Measurements from ENCODE around the gene FCHO1.

The FCHO1 gene

DNA sequence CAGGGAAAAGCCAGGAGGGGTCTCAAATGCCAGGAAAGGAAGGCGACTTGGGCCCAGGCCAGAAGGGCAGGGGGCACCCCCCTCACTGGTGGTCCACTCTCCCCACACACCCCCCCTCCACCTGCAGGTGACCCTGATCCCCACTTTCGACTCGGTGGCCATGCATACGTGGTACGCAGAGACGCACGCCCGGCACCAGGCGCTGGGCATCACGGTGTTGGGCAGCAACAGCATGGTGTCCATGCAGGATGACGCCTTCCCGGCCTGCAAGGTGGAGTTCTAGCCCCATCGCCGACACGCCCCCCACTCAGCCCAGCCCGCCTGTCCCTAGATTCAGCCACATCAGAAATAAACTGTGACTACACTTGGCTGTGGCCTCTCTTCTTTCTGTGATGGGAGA is 17.1 kb upstream of the FCHO1 start:
- no peak for DNase-seq

DNA sequence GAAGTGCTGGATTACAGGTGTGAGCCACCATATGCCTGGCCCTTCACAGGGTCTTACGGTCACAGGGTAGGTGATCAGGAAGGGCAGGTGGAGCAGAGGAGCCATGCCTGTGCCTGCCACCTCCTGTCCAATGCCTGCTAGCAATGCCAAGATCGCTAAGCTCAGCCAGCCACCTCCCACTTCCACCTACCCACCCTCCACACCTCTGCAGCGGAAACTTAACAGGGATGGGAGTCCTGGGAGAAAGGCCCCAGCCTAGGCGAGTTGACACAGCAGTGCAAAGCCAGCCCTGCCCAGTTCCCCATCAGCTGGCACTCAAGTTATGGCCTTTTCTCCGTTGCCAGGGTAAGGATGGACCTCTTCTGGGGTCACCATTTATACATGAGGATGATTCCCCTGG is 15.9 kb upstream of the FCHO1 start:
- DNase-seq, result no peak

- no peak for DNase-seq
These were observed 13.6 kb upstream of the FCHO1 start for GRCh38 chr19:17737690-17738153.

GRCh38 chr19:17739121-17739875 is 12.0 kb upstream of the FCHO1 start:
- DNase-seq, result no peak

DNA sequence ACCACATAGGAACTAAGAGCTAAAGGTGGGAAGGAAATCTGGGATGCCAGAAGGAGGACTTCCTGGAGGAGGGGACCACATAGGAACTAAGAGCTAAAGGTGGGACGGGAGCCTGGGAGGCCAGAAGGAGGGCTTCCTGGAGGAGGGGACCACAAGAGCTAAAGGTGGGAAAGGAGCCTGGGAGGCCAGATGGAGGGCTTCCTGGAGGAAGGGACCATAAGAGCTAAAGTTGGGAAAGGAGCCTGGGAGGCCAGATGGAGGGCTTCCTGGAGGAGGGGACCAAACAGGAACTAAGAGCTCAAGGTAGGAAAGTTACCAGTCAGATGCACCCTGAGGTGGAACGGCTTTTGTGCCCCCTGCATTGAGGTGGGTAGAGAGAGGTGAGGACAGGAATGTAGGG is 9.8 kb upstream of the FCHO1 start:
- DNase-seq, result no peak

DNA sequence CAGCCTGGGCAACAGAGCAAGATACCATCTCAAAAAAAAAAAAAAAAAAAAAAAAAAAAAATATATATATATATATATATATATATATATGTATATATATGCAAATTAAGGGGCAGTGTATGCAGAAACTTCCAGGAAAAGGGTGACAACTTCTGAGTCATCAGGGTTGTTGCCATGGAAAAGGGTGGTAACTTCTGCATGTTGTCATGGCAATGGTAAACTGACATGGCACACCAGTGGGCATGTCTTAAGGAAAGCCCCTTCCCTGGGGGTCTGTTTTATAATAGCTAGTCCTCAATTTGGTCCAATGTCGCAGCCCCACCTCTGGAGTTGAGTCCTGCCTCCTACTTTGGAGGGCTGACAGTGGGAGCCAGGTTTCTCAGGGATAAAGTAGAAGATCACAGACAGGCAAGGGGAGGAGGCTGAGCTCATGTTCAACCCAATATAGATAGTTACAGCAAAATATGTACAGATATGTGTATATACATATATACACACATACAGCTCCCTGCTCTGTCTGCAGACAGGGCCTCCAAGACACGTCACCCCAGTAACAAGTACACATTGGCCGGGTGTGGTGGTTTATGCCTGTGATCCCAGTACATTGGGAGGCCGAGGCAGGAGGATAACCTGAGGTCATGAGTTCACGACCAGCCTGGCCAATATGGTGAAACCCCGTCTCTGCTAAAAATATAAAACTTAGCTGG is 7.2 kb upstream of the FCHO1 start:
- DNase-seq, result no peak

- DNase-seq, result peak; percentile 91
These were observed 3.8 kb upstream of the FCHO1 start for GRCh38 chr19:17747205-17748098.

DNA sequence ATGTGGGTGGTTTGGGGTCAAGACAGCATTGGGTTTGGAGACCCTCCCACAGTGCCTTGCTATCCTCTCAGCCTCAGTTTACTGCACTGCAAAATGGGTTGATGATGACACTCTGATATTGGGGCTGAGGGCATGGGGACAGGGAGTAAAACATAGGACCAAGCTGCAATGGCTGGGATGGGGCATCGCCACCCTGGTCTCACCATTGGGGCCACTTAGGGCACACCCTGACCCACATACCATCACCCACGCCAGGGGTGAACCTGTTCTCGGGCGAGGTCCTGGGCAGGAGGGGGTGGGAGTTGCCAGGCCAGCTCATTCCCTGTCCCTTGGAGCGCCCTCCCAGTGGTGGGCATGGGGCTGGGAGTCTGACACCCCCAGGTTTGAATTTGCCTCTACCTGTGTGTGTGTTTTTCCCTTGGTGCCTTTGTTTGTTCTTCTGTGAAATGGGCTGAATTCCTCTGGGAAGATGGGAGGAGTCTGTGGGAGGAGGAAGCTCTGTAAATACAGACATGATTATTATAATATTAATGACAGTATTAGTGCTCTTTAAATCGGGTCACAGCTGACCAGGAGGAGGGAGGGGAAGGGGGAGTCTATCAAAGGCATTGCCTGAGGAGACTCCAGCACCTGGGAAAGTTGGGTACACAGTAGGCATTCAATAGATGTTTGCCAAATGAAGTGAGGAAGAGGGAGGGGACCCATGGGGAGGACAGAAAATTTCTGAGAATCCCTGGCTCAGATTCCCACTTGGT is 2.2 kb upstream of the FCHO1 start:
- no peak for DNase-seq

- no peak for DNase-seq
These were observed 1.4 kb upstream of the FCHO1 start for GRCh38 chr19:17749912-17750317.

GRCh38 chr19:17751912-17752273 is 616 bp downstream of the FCHO1 start:
- DNase-seq, result no peak

- DNase-seq, result no peak
These were observed 1.8 kb downstream of the FCHO1 start for GRCh38 chr19:17752865-17753639.

- no peak for DNase-seq
These were observed 2.7 kb downstream of the FCHO1 start for GRCh38 chr19:17753976-17754375.

DNA sequence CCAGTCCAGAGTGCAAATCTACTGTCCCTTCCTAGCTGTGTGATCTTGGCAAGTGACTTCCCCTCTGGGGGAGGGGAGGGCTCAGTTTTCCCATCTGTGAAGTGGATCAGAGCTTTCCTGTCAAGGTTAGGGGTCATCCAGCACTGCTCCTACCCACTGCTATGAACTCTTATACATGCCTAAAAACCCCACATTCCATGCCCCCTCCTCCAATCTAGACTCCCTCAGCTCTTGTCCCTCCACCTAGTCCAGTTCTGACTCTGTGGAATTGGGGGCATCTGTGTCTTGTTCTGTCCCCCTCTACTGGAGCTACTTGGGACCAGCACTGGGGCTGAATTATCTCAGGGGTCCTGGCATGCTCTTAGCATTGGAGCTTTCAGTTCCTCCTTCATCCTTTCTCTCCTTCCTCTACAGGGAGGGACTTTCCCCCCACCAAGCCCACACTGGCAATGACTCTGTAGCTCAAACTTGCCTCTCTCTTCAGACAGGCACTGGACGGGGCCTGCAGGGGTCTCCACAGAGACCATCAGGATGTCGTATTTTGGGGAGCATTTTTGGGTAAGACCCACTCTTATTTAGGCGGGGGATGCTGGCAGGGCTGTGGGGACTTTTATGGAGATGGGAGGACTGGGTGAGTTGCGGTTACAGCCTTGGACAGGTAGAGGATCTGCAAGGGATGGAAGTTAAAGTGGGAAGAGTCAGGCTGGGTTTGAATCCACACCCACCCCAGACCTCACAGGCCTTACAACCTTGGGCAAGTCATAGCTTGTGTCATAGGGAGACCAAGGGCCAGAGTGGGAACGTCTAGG is 3.6 kb downstream of the FCHO1 start:
- DNase-seq, result no peak

- no peak for DNase-seq
These were observed 4.2 kb downstream of the FCHO1 start for GRCh38 chr19:17755443-17755890.

DNA sequence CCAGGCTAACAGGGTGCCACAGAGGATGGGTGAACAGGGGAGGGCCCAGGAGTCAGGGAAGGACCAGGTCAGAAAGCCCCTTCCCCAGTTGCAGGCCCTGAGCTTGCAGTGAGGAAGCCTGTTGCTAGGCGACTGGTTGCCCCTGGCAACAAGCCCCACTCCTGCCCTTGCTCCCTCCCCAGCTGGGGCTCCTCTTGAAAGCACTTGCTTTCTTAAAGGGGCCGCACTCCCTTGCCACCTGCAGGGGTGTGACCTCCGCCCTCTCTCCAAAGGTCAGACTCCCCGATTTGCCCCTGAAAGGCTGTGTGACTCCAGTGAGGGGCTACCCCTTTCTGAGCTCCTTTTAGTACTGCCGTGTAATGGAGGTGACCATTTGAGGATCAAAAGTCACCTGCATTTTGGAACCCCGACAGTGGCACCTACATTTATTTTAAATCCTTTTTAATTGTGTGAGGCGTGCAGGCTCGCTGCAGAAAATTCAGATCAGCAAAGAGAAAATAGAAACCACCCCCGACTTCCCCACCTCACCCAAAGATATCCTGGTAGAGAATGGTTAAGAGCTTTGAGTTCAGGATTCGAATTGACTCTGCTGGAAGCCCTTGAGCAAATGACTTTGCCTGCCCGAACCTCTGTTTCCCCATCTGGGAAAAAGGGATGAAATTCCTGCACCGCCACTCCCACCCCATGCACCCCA is 4.8 kb downstream of the FCHO1 start:
- DNase-seq, result peak; percentile 22

- DNase-seq, result no peak
These were observed 5.8 kb downstream of the FCHO1 start for GRCh38 chr19:17757125-17757524.

DNA sequence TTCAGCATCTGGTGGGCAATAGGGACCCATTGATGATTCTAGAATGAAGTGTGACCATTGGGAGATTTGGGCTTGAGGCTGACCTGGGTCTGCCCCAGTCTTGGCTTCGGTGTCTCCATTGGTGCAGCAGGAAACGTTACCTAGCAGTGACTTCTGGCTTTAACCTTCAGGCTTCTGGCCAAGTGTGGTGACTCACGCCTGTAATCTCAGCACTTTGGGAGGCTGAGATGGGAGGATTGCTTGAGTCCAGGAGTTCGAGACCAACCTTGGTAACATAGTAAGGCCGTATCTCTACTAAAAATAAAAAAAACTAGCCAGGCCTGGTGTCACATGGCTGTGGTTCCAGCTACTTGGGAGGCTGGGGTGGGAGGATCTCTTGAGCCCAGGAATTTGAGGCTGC is 7.2 kb downstream of the FCHO1 start:
- no peak for DNase-seq

GRCh38 chr19:17761148-17761547 is 9.9 kb downstream of the FCHO1 start:
- DNase-seq, result no peak

- peak; percentile 19 for DNase-seq
These were observed 11.4 kb downstream of the FCHO1 start for GRCh38 chr19:17762505-17763229.

DNA sequence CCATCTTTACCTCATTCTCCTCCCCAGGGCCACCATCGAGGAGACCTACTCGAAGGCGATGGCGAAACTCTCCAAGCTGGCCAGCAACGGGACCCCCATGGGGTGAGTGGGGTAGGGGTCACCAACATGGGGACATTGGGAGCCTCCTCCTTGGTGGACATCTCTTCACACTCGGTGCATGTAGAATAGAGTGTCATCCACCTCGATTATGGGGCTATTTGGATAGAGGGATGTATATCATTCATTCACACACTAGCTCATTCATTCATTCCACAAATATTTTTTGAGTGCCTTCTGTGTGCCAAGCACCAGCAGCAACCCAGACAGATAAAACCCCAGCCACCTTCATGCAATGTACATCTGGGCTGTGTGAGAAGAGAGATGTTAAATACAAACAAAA is 13.1 kb downstream of the FCHO1 start:
- no peak for DNase-seq

Measured in GDM1 (cell line).